NCI-H1694 treated with DMSO at 0.1 percent for 48 hours (cell line): ENCODE measurements around the gene ROPN1B.
"Not testable (repeated sequence)": the region's sequence is repeated elsewhere in the genome, so short reads cannot be mapped to it uniquely, and the experiment has no call there.

ENCODE experiments used
- DNase-seq: peaks from one replicate; lab custom pipeline; 2025; lab: John Stamatoyannopoulos, UW

ROPN1B gene

DNA sequence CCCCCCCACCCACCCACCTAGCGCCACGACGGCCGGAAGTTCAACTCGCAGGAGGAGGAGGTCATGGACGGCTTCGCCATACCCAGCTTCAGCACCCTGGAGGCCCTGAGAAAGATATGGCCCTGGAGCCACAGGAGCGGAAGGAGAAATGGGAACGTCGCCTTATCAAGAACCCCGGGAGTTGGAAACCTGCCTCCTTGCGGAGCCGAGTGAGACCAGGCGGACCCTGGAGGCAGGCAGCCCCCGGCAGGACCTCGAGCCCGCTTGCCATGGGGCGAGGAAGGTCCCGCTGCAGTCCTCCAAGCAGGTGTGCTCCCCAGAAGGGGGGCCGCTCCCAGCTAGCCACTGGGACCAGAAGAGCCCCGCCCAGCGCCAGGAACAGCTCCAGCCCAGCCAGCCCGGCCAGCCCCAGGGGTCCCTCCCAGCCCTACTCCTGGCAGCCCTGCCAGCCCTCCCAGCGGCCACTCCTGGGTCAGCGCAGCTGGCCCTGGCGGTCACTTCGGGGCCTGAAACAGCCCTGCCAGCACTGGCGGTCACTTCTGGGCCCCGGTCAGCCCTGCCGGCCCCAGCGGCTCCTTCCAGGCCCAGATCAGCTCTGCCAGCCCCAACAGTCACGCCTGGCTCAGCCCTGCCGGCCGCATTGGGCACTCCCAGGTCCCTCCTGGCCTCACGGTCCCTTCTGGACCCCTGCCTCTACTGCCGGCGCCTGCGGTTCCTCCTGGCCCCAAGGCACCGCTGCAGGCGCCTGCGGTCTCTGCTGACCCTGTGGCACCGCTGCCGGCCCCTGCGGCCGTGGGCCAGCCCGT, 10.3 kb upstream of the ROPN1B start:
- no peak for DNase-seq

DNA sequence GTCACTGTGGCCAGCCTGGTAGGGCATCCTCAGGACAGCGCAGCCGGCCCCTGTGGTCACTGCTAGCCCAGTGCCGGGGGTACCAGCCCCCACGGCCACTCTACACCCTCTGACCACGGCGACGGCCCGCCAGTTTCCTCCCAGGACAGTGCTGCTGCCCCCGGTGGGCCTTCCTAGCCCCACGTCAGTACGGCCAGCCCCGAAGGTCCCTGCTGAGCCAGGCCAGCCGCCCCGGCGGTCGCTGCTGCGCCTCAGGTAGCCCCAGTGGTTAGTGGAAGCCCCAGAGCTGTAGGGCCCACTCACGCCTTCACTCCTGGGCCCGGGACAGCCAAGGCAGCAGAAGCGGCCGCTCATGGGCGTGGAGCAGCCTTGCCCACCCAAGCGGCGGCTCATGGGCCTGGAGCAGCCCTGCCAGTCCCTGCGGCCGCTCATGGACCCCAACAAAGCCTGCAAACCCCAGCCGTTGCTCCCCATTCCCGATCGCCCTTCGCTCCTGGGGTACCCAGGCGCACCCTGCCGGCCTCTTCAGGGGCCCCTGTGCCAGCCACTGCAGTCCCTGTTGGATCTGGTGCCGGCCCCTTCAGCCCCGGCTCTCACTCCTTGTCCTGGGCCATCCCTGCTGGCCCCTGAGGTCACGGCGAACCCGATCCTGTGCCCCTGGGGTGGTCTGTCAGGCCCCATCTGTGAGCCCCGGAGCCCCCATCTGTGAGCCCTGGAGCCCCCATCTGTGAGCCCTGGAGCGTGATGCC, 9.5 kb upstream of the ROPN1B start:
- no peak for DNase-seq

DNA sequence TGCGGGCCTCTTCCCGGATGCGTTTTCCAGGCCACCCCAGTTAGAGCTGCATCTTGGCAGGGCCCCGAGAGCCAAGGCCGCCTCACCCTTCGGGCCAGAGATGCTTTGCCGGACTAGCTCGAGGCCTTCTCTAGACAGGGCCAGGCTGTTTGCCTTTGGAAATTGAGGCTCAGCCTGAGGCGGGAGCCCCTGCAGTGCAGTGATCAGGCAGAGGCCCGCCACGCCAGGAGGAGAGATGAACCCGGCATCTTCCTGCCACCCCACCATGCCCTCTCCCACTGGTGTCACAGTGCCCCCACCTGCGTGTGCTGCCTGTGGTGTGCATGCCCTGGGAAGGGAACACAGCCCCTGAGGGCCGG, 8.9 kb upstream of the ROPN1B start:
- DNase-seq: no peak

DNA sequence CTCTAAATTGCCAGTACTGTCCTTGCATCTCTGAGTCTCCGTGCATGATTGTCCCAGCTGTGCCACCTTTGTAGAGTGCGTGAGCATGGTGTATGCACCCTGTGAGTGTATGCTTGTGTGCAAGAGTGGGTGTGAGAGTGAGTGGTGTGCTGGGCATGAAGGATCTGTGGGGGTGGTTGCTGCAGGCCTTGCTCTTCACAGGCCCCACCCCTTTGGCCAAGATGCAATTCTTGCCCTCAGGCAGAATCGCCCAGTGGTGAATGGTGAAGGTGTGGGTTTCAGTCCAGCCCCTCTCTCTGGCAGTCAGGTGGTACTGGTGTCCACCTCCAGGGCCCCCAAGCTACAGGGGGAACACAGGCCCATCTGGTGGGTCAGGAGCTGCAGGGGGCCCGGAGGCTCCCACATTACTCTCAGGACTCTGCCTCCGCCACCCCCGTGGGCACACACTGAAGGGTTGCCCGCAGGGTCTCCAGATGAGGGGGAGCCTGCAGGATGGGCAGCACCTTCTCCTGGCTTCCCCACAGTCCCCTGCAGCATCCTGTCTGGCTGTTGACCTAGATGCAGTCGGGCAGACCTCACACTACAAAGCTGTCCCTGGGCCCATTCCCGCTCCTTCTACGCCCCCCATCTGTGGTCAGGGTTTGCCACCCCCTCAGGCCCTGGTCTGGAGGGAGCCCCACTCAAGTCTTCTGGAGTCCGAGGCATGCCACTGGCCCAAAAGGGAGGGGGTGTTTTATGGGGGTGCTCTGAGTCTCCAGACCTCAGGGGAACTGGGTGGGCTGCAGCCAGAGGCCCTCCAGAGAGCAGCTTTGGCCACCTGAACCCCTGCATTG, 8.3 kb upstream of the ROPN1B start:
- DNase-seq: no peak

DNA sequence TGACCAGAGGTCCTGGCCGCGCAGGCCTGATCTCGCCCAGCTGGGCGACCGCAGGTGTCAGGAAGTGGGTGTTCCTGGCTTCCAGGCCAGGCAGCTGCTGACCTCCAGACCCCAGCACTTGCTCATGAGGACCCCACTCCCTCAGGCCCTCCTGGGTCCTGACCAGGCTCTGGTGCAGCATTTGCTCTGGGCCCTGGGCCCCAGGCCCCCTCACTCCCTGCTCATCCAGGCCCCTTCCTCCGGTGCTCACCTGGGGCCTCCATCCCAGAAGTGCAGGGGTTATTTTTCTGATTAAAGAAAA, 7.7 kb upstream of the ROPN1B start:
- DNase-seq: no peak

DNA sequence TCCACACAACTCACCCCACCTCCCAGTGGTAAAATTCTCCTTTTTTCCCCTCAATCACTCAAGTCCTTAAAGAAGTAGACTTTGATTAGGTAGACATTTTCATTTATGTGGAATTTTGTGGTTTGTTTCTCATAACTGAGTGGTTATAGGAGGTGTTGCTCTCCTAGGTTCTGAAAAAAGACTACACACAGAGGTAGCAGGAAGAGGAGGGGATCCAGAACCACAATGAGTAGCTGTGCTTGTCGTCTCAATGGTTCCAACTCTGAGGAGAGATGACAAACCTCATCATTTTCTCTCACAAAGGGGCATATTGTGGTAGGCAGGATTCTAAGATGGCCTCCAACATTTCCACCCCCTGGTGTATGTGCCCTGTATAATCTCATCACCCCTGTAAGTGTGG, 5.1 kb upstream of the ROPN1B start:
- DNase-seq: not testable (repeated sequence)

DNA sequence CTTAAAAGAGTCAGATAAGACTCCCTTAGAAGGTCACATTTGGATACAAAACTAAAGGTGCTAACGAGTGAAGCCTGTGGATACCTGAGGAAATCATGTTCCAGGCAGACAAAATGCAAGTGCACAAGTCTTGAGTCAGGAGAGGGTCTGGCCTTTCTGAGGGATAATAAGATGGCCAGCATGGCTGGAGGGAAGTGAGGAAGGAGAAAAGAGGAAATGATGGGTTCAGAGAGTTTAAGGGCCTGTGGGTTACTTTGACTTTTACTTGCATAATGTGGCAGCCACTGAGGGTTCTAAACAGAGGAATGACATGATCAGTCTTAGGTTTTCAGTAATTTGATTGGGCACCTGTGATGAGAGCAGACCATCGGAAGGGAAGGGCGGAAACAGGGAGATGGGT, 3.5 kb upstream of the ROPN1B start:
- DNase-seq: no peak

DNA sequence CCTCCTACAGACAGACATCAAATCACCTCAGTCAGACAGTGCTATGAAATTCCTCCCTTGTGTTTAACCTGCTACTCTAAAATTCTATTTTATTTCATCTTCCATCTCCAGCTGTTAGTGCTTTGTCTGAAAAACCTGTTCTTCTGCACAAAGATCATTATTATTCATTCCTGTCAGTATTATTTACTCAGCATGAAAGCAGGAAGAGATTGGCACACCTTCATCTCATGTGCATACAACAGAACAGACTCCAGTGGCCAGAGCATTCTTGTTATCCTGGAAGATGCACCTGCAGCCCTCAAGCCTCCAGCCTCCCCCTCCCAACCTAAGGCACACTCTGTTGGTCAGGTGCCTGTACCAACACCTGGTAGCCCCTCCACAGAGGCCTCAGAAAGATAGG, 1.8 kb upstream of the ROPN1B start:
- no peak for DNase-seq

DNA sequence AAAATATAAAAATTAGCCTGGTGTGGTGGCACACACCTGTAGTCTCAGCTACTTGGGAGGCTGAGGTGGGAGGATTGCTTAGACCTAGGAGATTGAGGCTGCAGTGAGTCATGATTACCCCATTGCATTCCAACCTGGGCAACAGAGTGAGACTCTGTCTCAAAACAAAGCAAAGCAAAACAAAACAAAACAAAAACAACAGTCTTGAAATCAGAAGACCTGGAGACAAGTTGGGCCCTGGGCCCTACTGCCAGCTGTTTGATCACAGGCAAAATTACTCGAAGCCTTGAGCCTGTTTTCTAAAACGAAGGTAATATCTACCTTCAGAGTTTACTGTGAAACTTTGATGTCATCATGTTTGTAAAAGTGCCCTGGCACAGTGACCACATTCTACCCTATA, 857 bp upstream of the ROPN1B start:
- not testable (repeated sequence) for DNase-seq

DNA sequence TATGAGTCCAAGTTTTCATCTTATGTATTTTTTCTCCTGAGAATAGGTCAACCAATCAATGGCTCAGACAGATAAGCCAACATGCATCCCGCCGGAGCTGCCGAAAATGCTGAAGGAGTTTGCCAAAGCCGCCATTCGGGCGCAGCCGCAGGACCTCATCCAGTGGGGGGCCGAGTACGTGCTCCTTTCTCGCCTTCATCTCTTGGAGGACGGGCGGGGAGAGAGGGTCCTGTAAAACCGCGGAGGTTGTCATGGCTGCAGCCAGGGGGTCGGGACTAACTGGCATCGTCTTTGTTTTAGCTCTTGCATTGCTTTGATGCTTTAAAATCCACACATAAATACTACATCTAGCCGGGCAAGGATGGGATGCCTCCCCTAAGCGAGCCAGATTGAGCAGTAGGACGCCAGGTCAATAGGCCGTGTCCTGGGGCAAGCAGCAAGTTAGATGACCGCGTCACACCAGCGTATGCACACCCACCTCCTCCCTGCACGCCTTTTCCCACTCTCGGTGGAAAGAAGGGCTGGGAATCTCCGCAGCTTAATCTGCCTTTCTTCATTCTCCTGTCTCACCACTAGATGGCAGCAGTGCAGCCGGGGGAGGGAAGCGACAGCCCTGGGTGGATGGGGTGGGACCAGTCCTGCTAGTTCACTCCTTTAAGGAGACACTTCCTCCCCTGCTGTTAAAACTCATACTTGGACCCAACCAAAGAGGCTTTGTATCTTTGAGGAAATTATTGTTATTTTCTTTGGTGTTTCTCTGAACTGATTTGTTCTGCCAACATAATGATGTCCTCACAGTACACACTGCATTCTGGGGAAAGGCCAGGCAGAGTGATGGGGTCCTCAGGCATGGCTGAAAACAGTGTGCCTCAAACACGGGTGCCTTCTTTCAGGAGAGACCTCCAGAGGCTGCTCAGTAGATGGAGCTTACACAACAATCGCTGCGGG, 3.3 kb downstream of the ROPN1B start:
- peak; percentile 55 for DNase-seq

DNA sequence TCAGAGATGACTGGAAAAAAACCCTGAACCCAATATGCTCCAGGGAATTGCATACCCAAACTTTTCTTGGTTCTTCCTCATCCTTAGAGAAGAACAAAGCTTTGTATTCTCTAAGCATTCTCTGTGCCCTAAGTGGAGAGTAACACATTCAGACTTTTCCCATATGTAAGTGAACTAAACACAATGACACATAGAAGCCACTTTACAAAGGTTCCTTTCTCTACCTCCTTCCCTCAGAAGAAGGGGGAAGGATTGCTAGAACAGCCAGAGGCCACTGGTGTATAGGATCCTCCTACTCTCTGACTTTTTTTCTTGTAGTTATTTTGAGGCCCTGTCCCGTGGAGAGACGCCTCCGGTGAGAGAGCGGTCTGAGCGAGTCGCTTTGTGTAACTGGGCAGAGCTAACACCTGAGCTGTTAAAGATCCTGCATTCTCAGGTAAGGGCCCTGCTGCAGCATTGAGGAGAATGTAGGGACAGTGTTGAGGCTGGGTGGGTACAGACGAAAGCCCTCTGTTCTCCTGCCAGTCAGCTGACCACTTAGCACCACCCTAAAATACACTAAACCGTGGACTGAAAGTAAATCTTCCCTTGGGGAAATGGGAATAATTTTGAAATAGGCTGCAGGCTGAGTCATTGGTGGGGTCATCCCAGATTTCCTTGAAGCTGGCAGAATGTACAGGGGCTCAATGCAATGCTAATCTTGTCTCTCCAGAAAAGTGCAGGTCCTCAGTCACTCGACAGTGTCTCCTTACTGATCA, 6.4 kb downstream of the ROPN1B start:
- not testable (repeated sequence) for DNase-seq

DNA sequence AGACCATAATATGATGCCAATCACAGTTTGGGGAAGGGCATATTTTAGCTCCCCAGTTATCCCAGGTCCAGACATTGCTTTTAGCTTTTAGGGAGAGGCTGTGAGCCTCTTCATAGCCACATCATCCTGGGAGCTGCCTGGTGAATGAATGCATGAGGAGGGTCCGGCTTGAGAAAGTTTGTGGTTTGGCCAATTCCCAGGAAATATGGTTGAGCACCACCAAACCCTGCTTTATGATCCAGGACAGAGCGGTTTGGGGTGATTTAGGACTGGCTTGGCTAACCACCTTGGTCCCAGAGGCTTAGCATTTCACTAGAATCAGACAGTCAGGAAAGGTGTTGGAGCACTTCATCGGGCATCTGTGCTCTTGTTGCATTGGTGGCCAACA, 7.0 kb downstream of the ROPN1B start:
- DNase-seq: not testable (repeated sequence)

DNA sequence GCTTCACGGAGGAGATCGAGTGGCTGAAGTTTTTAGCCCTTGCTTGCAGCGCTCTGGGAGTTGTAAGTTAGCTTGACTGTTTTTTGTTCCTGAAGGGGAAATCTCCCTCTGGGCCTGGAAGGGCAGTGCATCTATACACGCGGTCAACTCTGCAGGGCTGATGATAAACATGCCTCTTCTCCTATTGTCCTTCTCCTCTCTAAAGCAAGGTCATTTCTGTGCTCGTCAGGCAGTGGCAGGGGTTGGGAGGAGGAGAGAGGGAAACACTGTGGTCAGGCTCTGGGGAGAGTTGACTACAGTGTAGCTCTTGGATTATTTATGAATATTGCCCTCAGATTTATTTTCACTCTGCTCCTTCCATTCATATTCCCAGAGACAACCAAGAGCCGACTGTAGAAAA, 8.1 kb downstream of the ROPN1B start:
- not testable (repeated sequence) for DNase-seq

DNA sequence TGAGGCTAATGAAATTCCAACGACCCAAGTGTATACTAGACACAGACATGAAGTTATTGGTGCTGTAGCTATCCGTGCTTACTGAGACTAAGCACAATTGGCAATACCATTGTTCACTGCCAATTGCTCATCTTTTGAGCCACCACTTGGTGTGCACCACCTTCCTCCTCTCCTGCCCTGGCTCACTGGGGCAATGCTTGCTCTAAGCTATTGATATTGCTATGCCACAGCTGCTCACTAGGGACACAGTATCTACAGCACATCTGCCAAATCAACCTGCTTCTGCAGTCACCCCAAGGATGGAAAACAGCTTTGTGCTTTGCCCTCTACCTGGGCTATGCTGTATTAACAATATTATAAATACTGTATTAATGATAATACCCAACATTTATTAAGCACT, 16.0 kb downstream of the ROPN1B start:
- DNase-seq: not testable (repeated sequence)

DNA sequence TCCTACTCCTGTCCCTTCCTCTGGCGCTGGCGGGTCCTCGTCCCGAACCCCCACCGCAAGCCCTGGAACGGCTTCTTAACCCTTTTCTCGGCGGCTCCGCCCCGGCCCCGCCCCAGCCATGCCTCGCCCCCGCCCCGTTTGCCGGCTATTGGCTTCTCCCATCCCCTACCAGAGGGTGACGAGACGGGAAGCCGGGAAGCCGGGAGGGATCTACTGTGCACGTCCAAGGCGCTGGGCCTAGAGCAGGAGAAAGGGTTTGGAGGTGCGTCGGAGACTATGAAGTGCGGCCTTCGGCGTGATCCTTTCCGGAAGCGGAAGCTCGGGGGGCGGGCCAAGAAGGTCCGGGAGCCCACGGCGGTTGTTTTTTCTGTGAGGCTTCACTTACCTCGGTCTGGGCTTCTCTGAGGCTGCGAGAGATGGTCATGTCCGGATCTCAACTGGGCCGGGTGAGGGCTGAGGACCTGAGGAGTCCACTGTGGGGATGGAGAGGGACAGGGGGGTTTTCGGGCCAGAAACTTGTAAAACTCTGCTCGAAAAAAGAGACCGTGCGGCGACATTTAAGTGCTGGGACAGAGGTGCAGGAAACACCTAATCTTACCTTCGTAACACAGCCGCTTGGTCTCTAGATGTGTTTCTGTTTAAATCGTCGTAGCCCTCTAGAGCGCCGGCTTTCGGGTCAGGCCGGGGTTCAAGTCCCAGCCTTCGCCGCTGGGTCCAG, 21.4 kb downstream of the ROPN1B start:
- peak; percentile 32 for DNase-seq

DNA sequence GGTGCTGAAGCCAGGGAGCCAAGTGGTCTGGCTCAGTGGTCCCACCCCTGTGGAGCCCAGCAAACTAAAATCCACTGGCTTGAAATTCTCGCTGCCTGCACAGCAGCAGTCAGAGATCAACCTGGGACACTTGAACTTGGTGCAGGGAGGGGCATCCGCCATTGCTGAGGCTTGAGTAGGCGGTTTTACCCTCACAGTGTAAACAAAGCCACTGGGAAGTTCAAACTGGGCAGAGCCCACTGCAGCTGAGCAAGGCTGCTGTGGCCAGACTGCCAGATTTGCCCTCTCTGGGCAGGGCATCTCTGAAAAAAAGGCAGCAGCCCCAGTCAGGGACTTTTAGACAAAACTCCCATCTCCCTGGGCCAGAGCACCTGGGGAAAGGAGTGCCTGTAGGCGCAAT, 27.8 kb downstream of the ROPN1B start:
- not testable (repeated sequence) for DNase-seq

DNA sequence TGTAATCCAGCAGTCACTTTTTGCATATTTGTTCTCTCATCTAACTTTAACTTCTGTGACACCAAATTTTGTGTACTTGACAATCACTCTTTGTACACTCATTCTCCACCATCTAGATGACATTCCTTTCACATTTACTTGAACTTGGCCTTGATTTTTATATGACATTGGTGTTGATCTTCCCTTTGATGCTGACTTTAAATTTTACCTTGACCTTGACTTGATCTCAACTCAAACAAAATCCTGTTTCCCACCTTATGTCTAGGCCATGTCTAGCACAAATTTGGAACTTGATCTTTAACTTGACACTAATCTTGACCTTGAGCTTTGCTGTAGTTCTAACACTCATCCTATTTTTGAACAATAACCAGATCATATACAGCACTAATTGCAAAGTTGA, 33.2 kb downstream of the ROPN1B start:
- no peak for DNase-seq

DNA sequence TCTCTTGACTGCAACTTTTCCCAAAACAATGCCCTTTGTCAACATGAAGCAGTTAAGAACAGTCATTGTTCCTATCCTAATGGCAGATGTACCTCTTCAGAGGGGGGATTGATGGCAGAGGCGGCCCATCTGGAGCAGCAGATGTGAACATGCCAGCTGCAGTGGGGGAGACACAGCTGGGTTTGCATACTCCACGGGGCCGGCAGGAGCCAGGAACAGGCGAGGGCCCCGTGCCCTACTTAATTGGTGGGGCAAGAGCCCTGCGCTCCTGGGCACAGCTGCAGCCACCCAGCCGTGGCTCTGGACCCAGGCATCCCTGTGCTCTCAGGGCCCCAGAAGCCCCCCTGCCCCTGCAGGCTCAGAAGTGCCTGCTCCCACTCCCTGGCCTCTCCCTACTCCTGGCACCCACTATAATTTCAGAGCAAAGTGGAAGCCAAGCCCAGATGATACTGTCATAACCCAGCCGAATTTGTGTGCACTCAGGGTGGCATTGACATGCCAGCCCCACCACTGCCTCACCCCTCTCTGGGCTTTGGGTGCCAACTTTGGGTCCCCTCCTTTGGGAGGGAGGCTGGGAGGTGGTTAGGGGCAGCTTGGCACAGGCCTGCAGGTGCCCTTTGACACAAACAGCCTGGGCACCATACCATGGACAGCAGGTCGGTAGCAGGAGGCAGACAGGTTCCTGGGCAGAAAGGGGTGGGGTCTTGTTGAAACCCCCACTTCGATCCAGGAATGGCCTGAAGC, 34.6 kb downstream of the ROPN1B start:
- no peak for DNase-seq

DNA sequence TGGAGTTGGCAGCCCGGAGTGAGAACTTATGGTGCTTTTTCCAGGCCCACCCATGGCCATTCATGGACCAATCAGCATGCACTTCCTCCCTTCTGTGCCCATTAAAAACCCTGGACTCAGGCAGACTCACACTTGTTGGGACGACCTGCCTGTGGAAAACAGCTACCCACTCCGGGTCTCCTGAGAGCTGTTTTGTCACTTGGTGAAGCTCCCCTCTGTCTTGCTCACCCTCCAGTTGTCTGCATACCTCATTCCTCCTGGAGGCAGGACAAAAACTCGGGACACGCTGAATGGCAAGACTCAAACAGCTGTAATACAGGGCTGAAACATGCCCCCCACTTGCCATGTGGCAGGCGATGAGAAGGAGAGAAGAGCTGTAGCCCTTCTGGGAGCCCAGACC, 35.2 kb downstream of the ROPN1B start:
- no peak for DNase-seq

DNA sequence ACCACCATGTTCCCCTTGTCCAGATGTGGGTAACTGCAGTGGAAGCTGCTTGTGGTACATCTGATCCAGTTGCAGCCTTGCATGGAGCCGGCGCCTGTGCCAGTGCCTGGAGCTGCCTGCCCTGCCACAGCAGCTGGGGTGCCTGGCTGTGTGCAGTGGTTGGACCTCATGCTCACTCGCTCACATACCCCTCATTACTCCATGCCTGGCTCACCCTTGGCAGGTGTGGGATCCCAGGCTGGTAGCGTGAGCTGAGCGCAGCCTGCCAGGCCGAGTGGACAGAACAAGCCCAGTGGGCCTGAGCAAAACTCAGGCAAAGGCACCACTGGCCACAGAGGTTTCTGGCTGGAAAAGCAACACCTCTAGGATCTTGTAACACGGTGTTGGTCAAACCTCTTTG, 35.7 kb downstream of the ROPN1B start:
- no peak for DNase-seq
